Esophagus (tissue), 2 donors: ENCODE results near the gene PTX4. TPM values are rescaled to one million over a fixed set of nuclear protein-coding genes. Genes with fewer than 3 reads are reported as not detected.
A peak's percentile ranks its signal among the peaks of the same experiment; 100 is the strongest.
"Not testable (repeated sequence)": the region's sequence is repeated elsewhere in the genome, so short reads cannot be mapped to it uniquely, and the experiment has no call there.

ENCODE experiments used
- H3K27ac ChIP-seq, 2 donors: one replicate each; pipeline ENCODE4 v1.5.1; 2013; ENCODE audit warnings: low read depth in 2 of 2, mild to moderate bottlenecking in 2 of 2, inconsistent platforms in 1 of 2, low read length in 1 of 2, moderate library complexity in 1 of 2
- H3K27me3 ChIP-seq, 2 donors: one replicate each; pipeline ENCODE4 v1.6.1; 2013; ENCODE audit warnings: low read length in 2 of 2, control low read depth in 1 of 2, mild to moderate bottlenecking in 1 of 2; ENCODE audit not compliant: insufficient read depth in 2 of 2, control insufficient read depth in 1 of 2
- H3K36me3 ChIP-seq, 2 donors: one replicate each; pipeline ENCODE4 v1.6.1; 2013; ENCODE audit warnings: low read length in 1 of 2; ENCODE audit not compliant: control insufficient read depth in 2 of 2, insufficient read depth in 2 of 2
- H3K4me1 ChIP-seq, 2 donors: one replicate each; pipeline ENCODE4 v1.6.1; 2013; ENCODE audit warnings: low read length in 1 of 2; ENCODE audit not compliant: control insufficient read depth in 2 of 2, insufficient read depth in 2 of 2
- H3K4me3 ChIP-seq, 2 donors: one replicate each; pipeline ENCODE4 v1.5.1; 2013; ENCODE audit warnings: low read length in 2 of 2, mild to moderate bottlenecking in 2 of 2, low read depth in 1 of 2, moderate library complexity in 1 of 2
- H3K9me3 ChIP-seq, 2 donors: one replicate each; pipeline ENCODE4 v1.6.1; 2013; ENCODE audit warnings: mild to moderate bottlenecking in 2 of 2, low read depth in 1 of 2, low read length in 1 of 2, moderate library complexity in 1 of 2; ENCODE audit not compliant: control insufficient read depth in 2 of 2, insufficient read depth in 1 of 2
- WGBS, 2 donors: extraction: QIAGEN DNeasy Blood & Tissue Kit; methylation state at CpG; one replicate each; pipeline ENCODE4 v1.1.7; 2013; 5-methylcytosine and 5-hydroxymethylcytosine counted together
- polyA plus RNA-seq, 2 donors: library from polyadenylated mRNA; stranded (reverse); fragments of 200-250 nt; gene quantifications; one replicate each; pipeline ENCODE4 v1.2.3, GENCODE V29; 2013
- donor health status: healthy with polysubstance abuse.
- donor health status: Bipolar disorder and iron deficiency.

The PTX4 gene
- polyA plus RNA-seq, 2 donors: not detected

- peaks cover 0 to 11% of the 10 kb centered on the region in 2 donors for H3K4me1 ChIP-seq
- no peaks in the 10 kb centered on the region for H3K27me3 ChIP-seq
- no peak overlapping the region for H3K27ac ChIP-seq
- no peaks in the 10 kb centered on the region for H3K9me3 ChIP-seq
- H3K4me3 ChIP-seq: no peak overlapping the region
- WGBS, 2 donors: 57 to 76% methylated on average over 3 of the region's 3 CpGs
- no peaks in the 10 kb centered on the region for H3K36me3 ChIP-seq
These were observed 15.8 kb downstream of the PTX4 start for GRCh38 chr16:1472974-1473373.

- Histone ChIP-seq H3K27me3 (no peaks in the 10 kb centered on the region), H3K27ac (peak overlapping the region in 1 of 2 donors; percentile 45), H3K36me3 (no peaks in the 10 kb centered on the region), H3K4me1 (peaks cover 0 to 12% of the 10 kb centered on the region in 2 donors), H3K4me3 (no peak overlapping the region), H3K9me3 (no peaks in the 10 kb centered on the region)
- 76 to 83% methylated on average over 26 of the region's 26 CpGs for WGBS, 2 donors
These were observed 17.1 kb downstream of the PTX4 start for GRCh38 chr16:1471569-1472194.

GRCh38 chr16:1470481-1471251, 18.1 kb downstream of the PTX4 start:
- 76 to 77% methylated on average over 14 of the region's 14 CpGs for WGBS, 2 donors
- Histone ChIP-seq H3K27me3 (no peaks in the 10 kb centered on the region), H3K36me3 (no peaks in the 10 kb centered on the region), H3K4me3 (no peak overlapping the region), H3K27ac (peak overlapping the region in 1 of 2 donors; percentile 45), H3K9me3 (no peaks in the 10 kb centered on the region), H3K4me1 (peaks cover 0 to 12% of the 10 kb centered on the region in 2 donors)

- H3K27me3 ChIP-seq: no peaks in the 10 kb centered on the region
These were observed 19.0 kb downstream of the PTX4 start for GRCh38 chr16:1469693-1470201.

GRCh38 chr16:1469141-1469540, 19.6 kb downstream of the PTX4 start:
- peaks cover 0 to 11% of the 10 kb centered on the region in 2 donors for H3K4me1 ChIP-seq
- H3K4me3 ChIP-seq, H3K27me3 ChIP-seq, H3K27ac ChIP-seq, H3K9me3 ChIP-seq, H3K36me3 ChIP-seq: not testable (repeated sequence)
- 73 to 78% methylated on average over 5 of the region's 5 CpGs for WGBS, 2 donors

More at GRCh38 chr16:1469693-1470201, 19.0 kb downstream of the PTX4 start:
- Histone ChIP-seq H3K4me1 (peaks cover 0 to 12% of the 10 kb centered on the region in 2 donors), H3K36me3 (no peaks in the 10 kb centered on the region), H3K9me3 (no peaks in the 10 kb centered on the region), H3K27ac (no peak overlapping the region), H3K4me3 (no peak overlapping the region)
- 77 to 81% methylated on average over 20 of the region's 20 CpGs for WGBS, 2 donors

- H3K4me3 ChIP-seq: no peak overlapping the region
These were observed 20.3 kb downstream of the PTX4 start for GRCh38 chr16:1468426-1468810.

GRCh38 chr16:1466968-1467521, 21.7 kb downstream of the PTX4 start:
- Histone ChIP-seq H3K27ac (no peak overlapping the region), H3K9me3 (no peaks in the 10 kb centered on the region), H3K36me3 (peaks cover 0 to 5% of the 10 kb centered on the region in 2 donors), H3K27me3 (no peaks in the 10 kb centered on the region), H3K4me3 (no peak overlapping the region), H3K4me1 (peaks cover 0 to 9% of the 10 kb centered on the region in 2 donors)
- WGBS, 2 donors: 80 to 82% methylated on average over 13 to 14 of the region's 14 CpGs

More at GRCh38 chr16:1468426-1468810, 20.3 kb downstream of the PTX4 start:
- no peaks in the 10 kb centered on the region for H3K27me3 ChIP-seq
- peaks cover 0 to 9% of the 10 kb centered on the region in 2 donors for H3K4me1 ChIP-seq
- no peak overlapping the region for H3K27ac ChIP-seq
- H3K9me3 ChIP-seq: no peaks in the 10 kb centered on the region
- peaks cover 0 to 5% of the 10 kb centered on the region in 2 donors for H3K36me3 ChIP-seq
- 86 to 89% methylated on average over 22 of the region's 22 CpGs for WGBS, 2 donors

GRCh38 chr16:1466054-1466453, 22.7 kb downstream of the PTX4 start:
- WGBS, 2 donors: 90 to 92% methylated on average over 24 of the region's 24 CpGs
- H3K27ac ChIP-seq: no peak overlapping the region
- no peaks in the 10 kb centered on the region for H3K9me3 ChIP-seq
- peaks cover 0 to 4% of the 10 kb centered on the region in 2 donors for H3K4me1 ChIP-seq
- no peak overlapping the region for H3K4me3 ChIP-seq
- H3K27me3 ChIP-seq: no peaks in the 10 kb centered on the region
- H3K36me3 ChIP-seq: peaks cover 0 to 12% of the 10 kb centered on the region in 2 donors

GRCh38 chr16:1465567-1465915, 23.2 kb downstream of the PTX4 start:
- no peaks in the 10 kb centered on the region for H3K9me3 ChIP-seq
- peaks cover 0 to 4% of the 10 kb centered on the region in 2 donors for H3K4me1 ChIP-seq
- H3K4me3 ChIP-seq: no peak overlapping the region
- WGBS, 2 donors: 93% methylated on average over 13 of the region's 13 CpGs
- no peak overlapping the region for H3K27ac ChIP-seq
- peaks cover 2 to 17% of the 10 kb centered on the region in 2 donors for H3K36me3 ChIP-seq
- no peaks in the 10 kb centered on the region for H3K27me3 ChIP-seq
